KMS-11 (cell line): ENCODE measurements around the gene LARP6.

Experiments
- H2AFZ ChIP-seq: fragments of 200-600 bp; sonication (generic); 2 replicates; pipeline ENCODE4 v1.6.1; 2016; ENCODE audit warnings: antibody characterized with exemption, mixed run types, low read depth
- H3K27ac ChIP-seq: fragments of 200-600 bp; sonication (generic); 2 replicates; pipeline ENCODE4 v1.6.1; 2016; ENCODE audit warnings: mild to moderate bottlenecking, mixed run types
- H3K27me3 ChIP-seq: fragments of 200-600 bp; sonication (generic); 2 replicates; pipeline ENCODE4 v1.6.1; 2017; ENCODE audit warnings: mild to moderate bottlenecking, low read depth, mixed run types, moderate library complexity; ENCODE audit not compliant: insufficient read depth
- H3K36me3 ChIP-seq: fragments of 200-600 bp; sonication (generic); 2 replicates; pipeline ENCODE4 v1.6.1; 2017; ENCODE audit warnings: mild to moderate bottlenecking, mixed run types; ENCODE audit not compliant: insufficient read depth
- H3K4me1 ChIP-seq: fragments of 200-600 bp; sonication (generic); 2 replicates; pipeline ENCODE4 v1.6.1; 2016; ENCODE audit warnings: mild to moderate bottlenecking, low read depth, mixed run types; ENCODE audit not compliant: poor library complexity, severe bottlenecking
- H3K4me2 ChIP-seq: fragments of 200-600 bp; sonication (generic); 2 replicates; pipeline ENCODE4 v1.7.0; 2016; ENCODE audit warnings: mild to moderate bottlenecking, mixed run types
- H3K4me3 ChIP-seq: fragments of 200-600 bp; sonication (generic); IDR thresholded peaks from 2 replicates; pipeline ENCODE4 v1.6.1; 2017; ENCODE audit warnings: low read depth, low read length, mixed read lengths; ENCODE audit not compliant: insufficient read depth
- H3K79me2 ChIP-seq: fragments of 200-600 bp; sonication (generic); 2 replicates; pipeline ENCODE4 v1.6.1; 2016; ENCODE audit warnings: low read depth, mixed run types; ENCODE audit not compliant: insufficient read depth
- H3K9ac ChIP-seq: fragments of 200-600 bp; sonication (generic); 2 replicates; pipeline ENCODE4 v1.6.1; 2016; ENCODE audit warnings: mild to moderate bottlenecking, mixed run types
- H4K20me1 ChIP-seq: fragments of 200-600 bp; sonication (generic); 2 replicates; pipeline ENCODE4 v1.6.1; 2016; ENCODE audit warnings: mild to moderate bottlenecking, mixed run types; ENCODE audit not compliant: insufficient read depth
- TF ChIP-seq, protein P1 (sequence below): fragments of 200-600 bp; sonication (generic); conservative IDR thresholded peaks from 2 replicates; pipeline ENCODE4 v1.6.1; 2017; ENCODE audit warnings: low read depth, mild to moderate bottlenecking, antibody characterized with exemption, low read length, moderate library complexity, mixed read lengths

Gene LARP6

DNA sequence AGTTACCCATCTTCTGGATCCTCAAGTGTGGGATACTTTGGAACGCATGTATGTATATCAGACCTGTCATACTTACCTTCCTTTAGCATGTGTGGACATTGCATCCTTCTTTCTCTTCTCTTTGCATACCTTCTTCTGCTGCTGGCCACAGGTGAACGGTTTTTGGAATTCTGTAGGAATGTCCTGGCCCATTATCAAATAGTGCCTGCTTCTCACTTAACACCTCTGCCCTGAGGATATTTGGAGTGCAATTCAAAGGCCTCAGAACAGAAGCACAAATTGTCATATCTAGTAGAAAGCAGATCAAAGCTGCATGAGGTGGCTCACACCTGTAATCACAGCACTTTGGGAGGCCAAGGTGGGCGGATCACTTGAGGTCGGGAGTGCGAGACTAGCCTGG lies 56.5 kb downstream of the LARP6 start:
- H2AFZ ChIP-seq: no peak overlapping the region
- H4K20me1 ChIP-seq: no peaks in the 10 kb centered on the region
- H3K4me3 ChIP-seq: no peak overlapping the region
- no peak overlapping the region for H3K9ac ChIP-seq
- TF ChIP-seq, protein P1, sequence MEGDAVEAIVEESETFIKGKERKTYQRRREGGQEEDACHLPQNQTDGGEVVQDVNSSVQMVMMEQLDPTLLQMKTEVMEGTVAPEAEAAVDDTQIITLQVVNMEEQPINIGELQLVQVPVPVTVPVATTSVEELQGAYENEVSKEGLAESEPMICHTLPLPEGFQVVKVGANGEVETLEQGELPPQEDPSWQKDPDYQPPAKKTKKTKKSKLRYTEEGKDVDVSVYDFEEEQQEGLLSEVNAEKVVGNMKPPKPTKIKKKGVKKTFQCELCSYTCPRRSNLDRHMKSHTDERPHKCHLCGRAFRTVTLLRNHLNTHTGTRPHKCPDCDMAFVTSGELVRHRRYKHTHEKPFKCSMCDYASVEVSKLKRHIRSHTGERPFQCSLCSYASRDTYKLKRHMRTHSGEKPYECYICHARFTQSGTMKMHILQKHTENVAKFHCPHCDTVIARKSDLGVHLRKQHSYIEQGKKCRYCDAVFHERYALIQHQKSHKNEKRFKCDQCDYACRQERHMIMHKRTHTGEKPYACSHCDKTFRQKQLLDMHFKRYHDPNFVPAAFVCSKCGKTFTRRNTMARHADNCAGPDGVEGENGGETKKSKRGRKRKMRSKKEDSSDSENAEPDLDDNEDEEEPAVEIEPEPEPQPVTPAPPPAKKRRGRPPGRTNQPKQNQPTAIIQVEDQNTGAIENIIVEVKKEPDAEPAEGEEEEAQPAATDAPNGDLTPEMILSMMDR: no peak
- H3K27me3 ChIP-seq: no peaks in the 10 kb centered on the region
- H3K79me2 ChIP-seq: no peaks in the 10 kb centered on the region
- H3K27ac ChIP-seq: no peak overlapping the region
- H3K36me3 ChIP-seq: no peaks in the 10 kb centered on the region
- no peak overlapping the region for H3K4me2 ChIP-seq
- no peaks in the 10 kb centered on the region for H3K4me1 ChIP-seq

DNA sequence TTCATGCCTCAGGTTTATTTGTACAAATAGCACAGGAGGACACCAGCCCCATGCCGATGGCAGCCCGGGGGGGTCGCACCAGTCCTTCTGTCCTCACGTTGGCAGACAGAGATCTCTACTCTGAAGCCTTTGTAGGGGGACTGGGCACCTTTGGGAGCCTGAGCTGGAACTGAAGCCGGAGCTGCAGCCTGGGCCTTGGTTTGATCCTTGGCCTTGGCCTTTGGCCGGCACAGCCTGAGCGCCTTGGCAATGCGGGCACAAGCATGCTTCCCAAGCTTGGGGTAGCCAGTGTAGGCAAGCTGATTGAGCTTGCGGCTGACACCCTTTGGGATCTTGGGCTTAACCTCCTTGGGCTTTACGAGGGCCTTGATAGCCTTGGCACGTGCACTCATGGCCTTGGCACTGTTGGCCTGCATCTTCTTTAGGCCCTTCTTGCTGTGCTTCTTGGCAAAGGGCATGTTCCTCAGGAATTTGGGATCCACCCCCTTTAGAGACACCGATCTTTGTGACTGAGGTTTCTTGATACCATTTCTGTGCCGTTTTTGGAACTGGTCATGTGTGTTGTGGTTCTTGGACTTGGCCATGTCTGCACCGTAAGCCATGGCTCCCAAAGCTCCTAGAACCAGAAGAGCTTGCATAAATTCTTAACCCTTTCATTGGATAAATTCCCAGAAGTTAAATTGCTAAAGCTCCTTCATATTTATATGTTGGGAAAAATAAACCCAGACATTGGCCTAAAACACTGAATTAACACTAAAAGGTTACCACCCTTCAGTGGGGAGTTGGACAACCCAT lies 57.2 kb downstream of the LARP6 start:
- Histone ChIP-seq H3K4me1 (no peaks in the 10 kb centered on the region), H3K27ac (no peak overlapping the region), H3K9ac (no peak overlapping the region), H3K36me3 (no peaks in the 10 kb centered on the region), H2AFZ (no peak overlapping the region), H4K20me1 (no peaks in the 10 kb centered on the region), H3K27me3 (no peaks in the 10 kb centered on the region), H3K79me2 (no peaks in the 10 kb centered on the region), H3K4me3 (no peak overlapping the region), H3K4me2 (no peak overlapping the region)
- TF ChIP-seq, protein P1: no peak

DNA sequence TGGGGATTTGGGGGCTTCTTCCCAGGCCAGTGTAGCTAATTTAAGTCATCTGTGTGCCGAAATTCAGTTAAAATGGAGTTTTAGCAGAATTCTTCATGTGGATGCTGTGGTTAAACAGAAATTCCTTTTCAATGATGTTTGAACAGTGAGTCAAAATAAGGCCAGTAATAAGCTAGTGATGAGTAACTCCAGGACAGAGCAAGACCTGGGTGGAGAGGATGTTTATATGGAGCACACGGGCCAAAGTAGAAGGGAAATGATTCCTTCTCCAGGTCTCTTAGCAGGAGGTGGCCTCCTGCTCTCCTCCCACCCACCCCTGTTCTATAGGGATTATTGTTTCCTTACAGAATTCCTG lies 58.7 kb downstream of the LARP6 start:
- Histone ChIP-seq H2AFZ (no peak overlapping the region), H3K4me2 (no peak overlapping the region), H3K4me3 (no peak overlapping the region), H3K4me1 (no peaks in the 10 kb centered on the region), H3K27ac (no peak overlapping the region), H3K27me3 (no peaks in the 10 kb centered on the region), H3K79me2 (no peaks in the 10 kb centered on the region), H3K36me3 (no peaks in the 10 kb centered on the region), H3K9ac (no peak overlapping the region), H4K20me1 (no peaks in the 10 kb centered on the region)
- TF ChIP-seq, protein P1: no peak

DNA sequence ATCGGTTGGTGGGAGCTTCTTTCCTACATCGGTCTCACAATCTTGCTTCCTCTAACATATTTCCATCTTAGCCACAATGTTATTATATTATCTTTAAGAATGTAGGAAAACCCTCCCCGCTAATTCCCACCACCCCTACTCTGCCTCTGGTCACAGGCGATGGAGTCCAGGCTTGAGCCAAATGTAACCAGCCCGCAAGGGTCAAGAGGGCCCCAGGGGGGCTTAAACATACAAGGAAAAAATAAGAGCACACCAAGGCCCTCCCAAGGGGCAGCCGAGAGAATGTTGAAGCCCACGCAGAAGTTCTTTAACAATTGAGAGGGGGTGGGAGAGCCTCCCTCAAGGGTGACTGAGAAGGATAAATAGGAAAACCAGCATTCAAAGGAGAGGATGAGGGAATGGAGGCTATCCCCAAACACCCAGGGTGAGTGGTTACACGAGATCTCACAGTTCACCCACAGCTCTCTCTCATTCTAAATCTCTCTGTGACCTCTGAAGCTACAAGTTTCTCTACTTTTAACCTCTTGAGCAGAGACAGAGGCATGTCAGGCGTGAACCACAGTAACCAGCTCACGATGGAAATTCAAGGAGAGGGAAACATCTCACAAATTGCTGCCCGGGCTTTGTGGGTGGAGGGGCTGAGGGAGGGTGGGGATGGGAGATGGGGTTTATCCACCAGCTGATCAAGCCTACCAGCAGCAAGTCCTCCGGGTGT lies 59.2 kb downstream of the LARP6 start:
- H2AFZ ChIP-seq: no peak overlapping the region
- H3K79me2 ChIP-seq: no peaks in the 10 kb centered on the region
- TF ChIP-seq, protein P1: no peak
- no peak overlapping the region for H3K4me2 ChIP-seq
- no peaks in the 10 kb centered on the region for H3K4me1 ChIP-seq
- no peaks in the 10 kb centered on the region for H3K36me3 ChIP-seq
- no peak overlapping the region for H3K9ac ChIP-seq
- H4K20me1 ChIP-seq: no peaks in the 10 kb centered on the region
- no peak overlapping the region for H3K4me3 ChIP-seq
- no peak overlapping the region for H3K27ac ChIP-seq
- no peaks in the 10 kb centered on the region for H3K27me3 ChIP-seq
